Nephron (organoid): Measurements from ENCODE around the gene AKAP17A.
"Not testable (repeated sequence)": the region's sequence is repeated elsewhere in the genome, so short reads cannot be mapped to it uniquely, and the experiment has no call there.

ENCODE experiments used
- H3K27ac Mint-ChIP-seq, 3 experiments: 2 replicates each; pipeline ENCODE4 v1.8.0; 2020; ENCODE audit warnings: mixed read lengths in 3 of 3, mild to moderate bottlenecking in 2 of 3, moderate library complexity in 1 of 3
- H3K27me3 Mint-ChIP-seq: 2 replicates; pipeline ENCODE4 v1.8.0; 2021; ENCODE audit warnings: low read depth, mild to moderate bottlenecking, moderate library complexity, mixed read lengths
- H3K36me3 Mint-ChIP-seq: 2 replicates; pipeline ENCODE4 v1.8.0; 2020; ENCODE audit warnings: low read depth, mixed read lengths
- H3K4me1 Mint-ChIP-seq: 2 replicates; pipeline ENCODE4 v1.8.0; 2020; ENCODE audit warnings: mixed read lengths
- H3K4me3 Mint-ChIP-seq, 3 experiments: 2 replicates each; pipeline ENCODE4 v1.8.0; 2020; ENCODE audit warnings: mild to moderate bottlenecking in 3 of 3, mixed read lengths in 3 of 3, moderate library complexity in 2 of 3
- H3K9me3 Mint-ChIP-seq: 2 replicates; pipeline ENCODE4 v1.8.0; 2020; ENCODE audit warnings: mixed read lengths
- TF ChIP-seq, protein P1 (sequence below), 3 experiments: fragments of 200-600 bp; sonication (generic); IDR thresholded peaks; one replicate each; pipeline ENCODE4 v1.5.0; 2021; ENCODE audit warnings: antibody characterized with exemption in 3 of 3; ENCODE audit not compliant: unreplicated experiment in 3 of 3

Gene AKAP17A

GRCh38 chrX:1564750-1565683 is 26.4 kb upstream of the AKAP17A start:
- Mint-ChIP-seq H3K4me1 (no peaks in the 10 kb centered on the region), H3K27me3 (peaks cover 13% of the 10 kb centered on the region)

GRCh38 chrX:1574181-1574580 is 17.2 kb upstream of the AKAP17A start:
- H3K27ac Mint-ChIP-seq, H3K9me3 Mint-ChIP-seq, H3K36me3 Mint-ChIP-seq, H3K4me3 Mint-ChIP-seq, H3K27me3 Mint-ChIP-seq, H3K4me1 Mint-ChIP-seq: not testable (repeated sequence)

More at GRCh38 chrX:1564750-1565683, 26.4 kb upstream of the AKAP17A start:
- H3K9me3 Mint-ChIP-seq: no peaks in the 10 kb centered on the region
- H3K36me3 Mint-ChIP-seq: no peaks in the 10 kb centered on the region
- no peak overlapping the region for H3K4me3 Mint-ChIP-seq
- H3K27ac Mint-ChIP-seq: no peak overlapping the region
- TF ChIP-seq, protein P1, sequence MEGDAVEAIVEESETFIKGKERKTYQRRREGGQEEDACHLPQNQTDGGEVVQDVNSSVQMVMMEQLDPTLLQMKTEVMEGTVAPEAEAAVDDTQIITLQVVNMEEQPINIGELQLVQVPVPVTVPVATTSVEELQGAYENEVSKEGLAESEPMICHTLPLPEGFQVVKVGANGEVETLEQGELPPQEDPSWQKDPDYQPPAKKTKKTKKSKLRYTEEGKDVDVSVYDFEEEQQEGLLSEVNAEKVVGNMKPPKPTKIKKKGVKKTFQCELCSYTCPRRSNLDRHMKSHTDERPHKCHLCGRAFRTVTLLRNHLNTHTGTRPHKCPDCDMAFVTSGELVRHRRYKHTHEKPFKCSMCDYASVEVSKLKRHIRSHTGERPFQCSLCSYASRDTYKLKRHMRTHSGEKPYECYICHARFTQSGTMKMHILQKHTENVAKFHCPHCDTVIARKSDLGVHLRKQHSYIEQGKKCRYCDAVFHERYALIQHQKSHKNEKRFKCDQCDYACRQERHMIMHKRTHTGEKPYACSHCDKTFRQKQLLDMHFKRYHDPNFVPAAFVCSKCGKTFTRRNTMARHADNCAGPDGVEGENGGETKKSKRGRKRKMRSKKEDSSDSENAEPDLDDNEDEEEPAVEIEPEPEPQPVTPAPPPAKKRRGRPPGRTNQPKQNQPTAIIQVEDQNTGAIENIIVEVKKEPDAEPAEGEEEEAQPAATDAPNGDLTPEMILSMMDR (IDR thresholded peaks at IDR 0.05; ENCODE audit: unreplicated experiment in 3 of 3): no peak

- Mint-ChIP-seq H3K36me3 (no peaks in the 10 kb centered on the region), H3K9me3 (no peaks in the 10 kb centered on the region), H3K27me3 (no peaks in the 10 kb centered on the region), H3K4me1 (no peaks in the 10 kb centered on the region), H3K4me3 (no peak overlapping the region), H3K27ac (no peak overlapping the region)
- TF ChIP-seq, protein P1 (IDR thresholded peaks at IDR 0.05; ENCODE audit: unreplicated experiment in 3 of 3): no peak
Observed at GRCh38 chrX:1576201-1576992, 15.0 kb upstream of the AKAP17A start.

- Mint-ChIP-seq H3K36me3 (no peaks in the 10 kb centered on the region), H3K4me1 (no peaks in the 10 kb centered on the region), H3K27me3 (no peaks in the 10 kb centered on the region), H3K4me3 (no peak overlapping the region), H3K9me3 (no peaks in the 10 kb centered on the region), H3K27ac (no peak overlapping the region)
- TF ChIP-seq, protein P1 (IDR thresholded peaks at IDR 0.05; ENCODE audit: unreplicated experiment in 3 of 3): no peak
Observed at GRCh38 chrX:1577845-1578244, 13.6 kb upstream of the AKAP17A start.

- no peak overlapping the region for H3K27ac Mint-ChIP-seq
- no peaks in the 10 kb centered on the region for H3K4me1 Mint-ChIP-seq
- H3K9me3 Mint-ChIP-seq: no peaks in the 10 kb centered on the region
- no peaks in the 10 kb centered on the region for H3K36me3 Mint-ChIP-seq
- H3K4me3 Mint-ChIP-seq: no peak overlapping the region
- H3K27me3 Mint-ChIP-seq: no peaks in the 10 kb centered on the region
- TF ChIP-seq, protein P1 (IDR thresholded peaks at IDR 0.05; ENCODE audit: unreplicated experiment in 3 of 3): no peak
Observed at GRCh38 chrX:1578511-1579173, 12.8 kb upstream of the AKAP17A start.

GRCh38 chrX:1581132-1581531 is 10.3 kb upstream of the AKAP17A start:
- Mint-ChIP-seq H3K4me3 (no peak overlapping the region), H3K27me3 (no peaks in the 10 kb centered on the region), H3K27ac (no peak overlapping the region), H3K4me1 (no peaks in the 10 kb centered on the region), H3K9me3 (no peaks in the 10 kb centered on the region), H3K36me3 (no peaks in the 10 kb centered on the region)
- TF ChIP-seq, protein P1 (IDR thresholded peaks at IDR 0.05; ENCODE audit: unreplicated experiment in 3 of 3): peak; percentile 47 to 59 (median 57)
